HG03558 (cell line): ENCODE data around the gene SLC22A17.
A peak's percentile ranks its signal among the peaks of the same experiment; 100 is the strongest.
"Not testable (repeated sequence)": the region's sequence is repeated elsewhere in the genome, so short reads cannot be mapped to it uniquely, and the experiment has no call there.

ENCODE experiments used
- ATAC-seq: cut with Tn5 transposase; IDR thresholded peaks from one replicate; pipeline ENCODE4 v1.9.1; 2021; ENCODE audit warnings: moderate number of reproducible peaks; ENCODE audit not compliant: unreplicated experiment; ENCODE audit errors: extremely low read depth

The SLC22A17 gene

DNA sequence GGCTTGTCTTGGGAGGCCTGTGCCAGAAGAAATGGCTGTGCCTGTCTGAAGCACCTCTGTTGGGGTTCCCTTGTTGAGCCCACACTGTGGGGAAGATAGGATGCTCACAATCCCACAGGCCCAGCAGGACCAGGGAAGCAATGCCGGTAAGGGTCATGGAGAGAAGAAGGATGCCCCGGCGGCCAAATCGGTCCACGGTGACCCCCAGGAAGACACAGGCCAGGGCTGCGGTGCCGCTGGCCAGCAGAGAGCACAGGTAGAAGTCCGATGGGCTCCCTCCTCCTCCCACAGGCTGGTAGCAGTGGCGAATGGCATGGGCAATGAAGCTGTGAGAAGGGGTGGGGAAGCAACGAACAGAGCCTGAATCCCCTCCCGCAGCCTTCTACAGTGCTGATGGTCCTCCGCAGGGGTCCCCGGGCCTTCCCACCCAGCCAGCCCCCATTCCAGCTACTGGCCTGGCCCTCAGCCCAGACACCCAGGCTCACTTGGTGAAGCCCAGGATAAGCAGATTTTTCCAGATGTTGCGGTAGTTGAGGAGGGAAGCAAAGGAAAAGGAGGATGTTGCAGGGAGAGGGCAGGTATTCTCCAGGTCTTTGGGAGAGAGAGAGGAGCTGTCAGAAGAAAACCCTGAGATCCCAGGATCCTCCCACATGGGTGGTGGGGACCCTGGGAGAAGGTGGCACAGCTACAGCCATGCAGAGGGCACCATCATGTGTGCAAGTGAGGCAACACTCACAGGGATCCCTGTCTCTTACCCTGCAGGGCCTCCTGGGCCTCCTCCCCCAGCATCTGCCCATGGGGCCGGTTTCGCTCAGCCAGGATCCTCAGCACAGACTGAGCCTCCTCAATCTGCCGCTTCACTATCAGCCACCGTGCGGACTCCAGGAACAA lies 5.0 kb downstream of the SLC22A17 start:
- ATAC-seq: no peak

GRCh38 chr14:23346693-23347405 lies 5.8 kb downstream of the SLC22A17 start:
- no peak for ATAC-seq

DNA sequence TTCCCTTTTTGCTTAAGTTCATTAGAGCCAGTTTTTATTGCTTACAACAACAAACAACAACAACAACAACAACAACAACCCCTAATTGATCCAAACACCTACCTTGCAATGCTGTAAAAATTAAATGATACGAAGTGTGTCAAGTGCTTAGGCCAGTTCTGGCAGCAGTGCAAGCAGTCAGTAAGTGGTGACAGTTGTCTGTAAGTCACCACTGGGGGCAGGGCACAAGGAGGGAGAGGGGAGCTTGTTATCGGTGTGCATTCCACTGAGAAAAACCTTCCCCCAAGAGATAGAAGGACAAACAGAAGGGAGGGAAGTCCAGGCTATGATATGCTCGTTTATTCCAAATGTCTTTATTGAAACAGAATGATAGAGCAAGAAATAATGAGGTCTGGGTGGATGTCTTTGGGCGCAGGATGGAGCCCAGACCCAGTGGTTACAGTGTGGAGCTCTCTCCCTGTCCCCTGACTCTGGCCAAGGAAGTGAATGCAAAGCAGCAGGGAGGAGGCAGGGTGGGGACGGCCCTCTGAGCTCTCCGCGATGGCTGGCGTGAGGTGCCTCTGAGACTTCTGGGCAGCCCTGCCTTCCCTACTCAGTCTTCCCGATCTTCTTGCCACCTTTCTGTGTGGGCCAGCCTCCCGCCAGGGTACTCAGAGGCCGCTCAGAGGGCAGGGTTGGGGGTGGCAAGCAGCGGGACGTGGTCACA lies 6.5 kb downstream of the SLC22A17 start:
- no peak for ATAC-seq

- no peak for ATAC-seq
Measured at GRCh38 chr14:23344481-23344880, 8.2 kb downstream of the SLC22A17 start.

DNA sequence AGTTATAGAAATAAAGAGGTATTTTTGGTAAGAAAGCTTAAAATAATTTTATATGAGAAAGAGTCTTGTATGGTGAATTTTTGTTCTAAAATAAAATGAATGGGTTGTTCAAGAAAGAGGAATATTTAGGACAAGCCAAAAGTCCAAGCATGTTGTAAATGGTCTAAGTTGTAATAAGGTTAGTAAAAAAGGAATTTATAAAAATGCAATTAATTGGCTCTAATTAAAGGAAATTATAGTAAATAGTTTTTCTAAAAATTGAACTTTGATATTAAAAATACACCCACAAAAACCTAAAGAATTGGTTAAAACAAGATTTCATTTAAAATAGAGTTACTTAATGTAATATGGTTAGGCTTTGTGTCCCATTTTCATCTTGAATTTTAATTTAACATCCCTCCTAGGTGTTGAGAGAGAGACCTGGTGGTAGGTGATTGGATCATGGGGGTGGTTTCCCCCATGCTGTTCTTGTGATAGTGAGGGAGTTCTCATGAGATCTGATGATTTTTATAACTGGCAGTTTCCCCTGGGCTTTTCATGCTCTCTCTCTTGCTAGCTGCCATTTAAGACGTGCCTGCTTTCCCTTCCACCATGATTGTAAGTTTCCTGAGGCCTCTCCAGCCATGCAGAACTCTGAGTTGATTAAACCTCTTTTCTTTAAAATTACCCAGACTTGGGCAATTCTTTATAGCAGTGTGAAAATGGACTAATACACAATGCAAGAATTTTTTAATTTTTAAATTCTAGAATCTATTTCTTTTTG lies 13.0 kb downstream of the SLC22A17 start:
- ATAC-seq: no peak

- ATAC-seq: no peak
Measured at GRCh38 chr14:23335623-23336022, 17.1 kb downstream of the SLC22A17 start.

DNA sequence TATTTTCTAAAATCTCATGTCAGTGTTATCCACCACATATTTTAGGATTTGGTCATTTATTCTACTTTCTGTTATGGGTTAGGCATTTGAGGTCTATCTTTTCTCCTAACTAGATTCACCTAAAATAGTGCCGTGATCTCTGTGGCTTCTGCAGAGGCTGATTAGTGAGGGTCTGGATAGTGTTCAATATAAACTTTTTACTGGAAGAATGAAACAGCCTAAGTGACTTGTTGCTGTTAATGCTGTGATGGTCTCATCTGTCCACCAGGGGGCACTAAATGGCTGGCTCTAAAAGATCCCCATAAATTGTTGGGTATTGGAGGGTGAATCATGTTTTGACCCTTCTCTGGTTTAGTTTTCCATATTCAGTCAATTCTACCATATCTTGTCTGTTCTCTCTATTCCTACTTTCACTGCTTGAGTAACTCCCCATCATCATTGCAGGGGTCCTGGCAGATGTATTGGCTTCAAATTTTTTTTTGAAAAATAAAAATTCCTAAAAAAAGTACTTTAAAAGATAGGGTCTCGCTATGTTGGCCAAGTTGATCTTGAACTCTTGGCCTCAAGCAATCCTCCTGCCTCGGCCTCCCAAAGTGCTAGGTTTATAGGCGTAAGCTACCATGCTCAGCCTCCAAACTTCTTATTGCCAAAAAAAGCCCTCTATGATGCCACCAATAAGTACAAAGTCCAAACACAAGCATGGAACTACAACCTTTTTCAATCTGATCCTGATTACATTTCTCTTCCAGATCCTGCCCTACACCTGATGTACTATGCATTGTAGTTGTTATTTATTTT lies 24.5 kb downstream of the SLC22A17 start:
- no peak for ATAC-seq

DNA sequence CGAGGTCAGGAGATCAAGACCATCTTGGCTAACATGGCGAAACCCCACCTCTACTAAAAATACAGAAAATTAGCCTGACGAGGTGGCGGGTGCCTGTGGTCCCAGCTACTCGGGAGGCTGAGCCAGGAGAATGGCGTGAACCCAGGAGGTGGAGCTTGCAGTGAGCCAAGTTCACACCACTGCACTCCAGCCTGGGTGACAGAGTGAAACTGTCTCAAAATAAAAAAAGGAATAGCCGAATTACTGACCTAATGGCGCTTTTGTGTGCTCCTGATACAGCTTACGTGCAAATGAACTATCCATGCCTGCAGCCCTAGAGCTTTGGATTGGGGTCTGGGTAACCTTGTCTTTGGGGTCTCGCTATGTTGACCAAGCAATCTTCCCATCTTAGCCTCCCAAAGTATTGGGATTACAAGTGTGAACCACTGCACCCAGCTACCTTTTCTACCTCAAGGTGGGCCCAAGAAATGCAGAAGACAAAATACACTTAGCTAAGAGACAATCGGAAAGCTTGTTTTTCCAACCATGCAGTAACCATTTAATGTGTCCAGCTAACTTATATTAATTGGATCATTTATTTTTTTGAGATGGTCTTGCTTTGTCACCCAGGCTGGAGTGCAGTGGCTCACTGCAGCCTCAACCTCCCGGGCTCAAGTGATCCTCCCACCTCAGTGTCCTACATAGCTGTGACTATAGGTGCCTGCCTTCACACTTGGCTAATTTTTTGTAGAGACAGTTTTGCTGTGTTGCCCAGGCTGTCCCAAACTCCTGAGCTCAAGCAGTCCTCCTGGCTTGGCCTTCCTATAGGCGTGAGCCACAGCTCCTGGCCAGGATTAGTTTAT lies 26.0 kb downstream of the SLC22A17 start:
- ATAC-seq: no peak

GRCh38 chr14:23325746-23326145 lies 26.9 kb downstream of the SLC22A17 start:
- ATAC-seq: not testable (repeated sequence)

DNA sequence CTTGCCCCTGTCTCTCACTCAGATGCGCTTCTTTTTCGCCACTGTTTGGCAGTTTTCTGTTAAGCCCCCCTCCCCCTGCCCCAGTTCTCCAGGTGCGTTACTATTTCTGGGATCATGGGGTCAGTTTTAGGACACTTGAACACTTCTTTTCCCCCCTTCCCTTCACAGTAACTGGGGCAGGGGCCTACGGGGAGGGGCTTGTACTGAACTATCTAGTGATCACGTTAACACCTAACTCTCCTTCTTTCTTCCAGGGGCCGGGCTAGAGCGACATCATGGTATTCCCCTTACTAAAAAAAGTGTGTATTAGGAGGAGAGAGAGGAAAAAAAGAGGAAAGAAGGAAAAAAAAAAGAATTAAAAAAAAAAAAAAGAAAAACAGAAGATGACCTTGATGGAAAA lies 27.7 kb downstream of the SLC22A17 start:
- ATAC-seq: no peak

- ATAC-seq: no peak
Measured at GRCh38 chr14:23324455-23324846, 28.2 kb downstream of the SLC22A17 start.

DNA sequence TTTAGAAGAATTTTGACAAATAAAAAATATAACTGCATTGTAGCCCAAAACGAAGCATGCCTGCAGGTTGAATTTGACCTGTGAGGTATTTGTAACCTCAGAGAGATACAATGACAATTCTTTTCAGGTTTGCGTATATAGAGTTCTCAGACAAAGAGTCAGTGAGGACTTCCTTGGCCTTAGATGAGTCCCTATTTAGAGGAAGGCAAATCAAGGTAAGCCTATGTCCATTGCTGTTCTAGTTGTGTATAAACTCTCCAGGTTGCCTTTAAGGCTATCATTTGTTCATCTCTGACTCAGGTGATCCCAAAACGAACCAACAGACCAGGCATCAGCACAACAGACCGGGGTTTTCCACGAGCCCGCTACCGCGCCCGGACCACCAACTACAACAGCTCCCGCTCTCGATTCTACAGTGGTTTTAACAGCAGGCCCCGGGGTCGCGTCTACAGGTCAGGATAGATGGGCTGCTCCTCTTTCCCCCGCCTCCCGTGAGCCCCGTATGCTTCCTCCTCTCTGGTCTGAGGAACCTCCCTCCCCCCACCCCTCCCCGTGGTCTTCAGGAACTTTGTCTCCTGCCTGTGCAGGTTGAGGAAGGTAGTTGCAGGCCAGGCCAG lies 28.7 kb downstream of the SLC22A17 start:
- ATAC-seq: no peak

DNA sequence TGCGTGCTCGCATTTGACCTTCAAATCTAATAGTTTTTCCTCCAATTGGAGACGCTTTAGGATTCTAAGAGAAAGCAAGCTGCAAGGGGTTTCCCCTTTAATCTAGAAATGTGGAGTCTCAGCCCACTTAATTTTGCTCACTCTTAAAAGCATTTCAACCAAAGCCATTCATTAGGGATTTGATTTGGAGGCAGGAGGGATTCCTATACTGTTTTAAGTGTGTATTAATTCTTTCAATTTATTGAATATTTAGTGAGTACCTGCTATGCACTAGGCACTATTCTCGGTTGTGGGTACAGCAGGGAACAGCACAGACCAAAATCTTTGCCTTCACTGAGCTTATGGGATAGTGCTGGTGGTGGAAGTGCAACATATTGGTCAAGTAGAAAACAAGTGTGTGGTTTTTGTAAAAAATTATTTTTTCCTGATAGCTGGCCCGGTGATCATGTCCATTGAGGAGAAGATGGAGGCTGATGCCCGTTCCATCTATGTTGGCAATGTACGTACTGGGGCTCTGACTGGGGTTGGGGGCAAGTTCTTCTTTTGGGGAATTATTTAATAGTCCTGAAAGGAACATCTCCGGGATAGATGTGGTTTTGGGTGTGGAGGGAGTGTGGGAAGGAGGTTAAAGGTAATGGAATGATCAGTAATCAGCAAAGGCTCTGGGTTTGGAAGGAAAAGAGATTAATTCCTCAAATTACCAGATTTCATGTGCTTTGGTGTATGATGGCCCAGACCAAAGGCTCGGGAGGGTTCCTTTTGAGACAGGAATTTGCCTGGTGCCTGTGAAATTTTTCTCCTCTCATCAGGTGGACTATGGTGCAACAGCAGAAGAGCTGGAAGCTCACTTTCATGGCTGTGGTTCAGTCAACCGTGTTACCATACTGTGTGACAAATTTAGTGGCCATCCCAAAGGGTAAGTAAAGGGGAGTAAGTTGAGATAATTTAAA lies 29.8 kb downstream of the SLC22A17 start:
- ATAC-seq: no peak

GRCh38 chr14:23321572-23322547 lies 30.8 kb downstream of the SLC22A17 start:
- no peak for ATAC-seq

GRCh38 chr14:23320584-23321571 lies 31.8 kb downstream of the SLC22A17 start, which contains the start of gene PABPN1:
Gene PABPN1 (plus strand): TSS chr14:23321457. CDS start chr14:23321470, 13 bp downstream.
- ATAC-seq: peak; percentile 85
